HepG2 (cell line): ENCODE results near the gene ACAP1. TPM values are rescaled to one million over a fixed set of nuclear protein-coding genes. Genes with fewer than 3 reads are reported as not detected.

Experiments used
- ERF ChIP-seq: IDR thresholded peaks from 2 replicates; pipeline ENCODE4 v1.6.1; 2018; ENCODE audit warnings: missing biosample characterization, missing genetic modification reagents
- GABPB1 ChIP-seq: IDR thresholded peaks from 2 replicates; pipeline ENCODE4 v1.6.1; 2016; ENCODE audit warnings: mild to moderate bottlenecking, missing genetic modification reagents, moderate library complexity, missing compliant biosample characterization
- HNRNPLL ChIP-seq: fragments of 200-400 bp; formaldehyde crosslinking; IDR thresholded peaks from 2 replicates; pipeline ENCODE4 v1.6.1; 2017; ENCODE audit warnings: mild to moderate bottlenecking, low read depth, low read length; ENCODE audit not compliant: poor library complexity, severe bottlenecking
- KMT2B ChIP-seq: IDR thresholded peaks from 2 replicates; pipeline ENCODE4 v1.6.1; 2016; ENCODE audit warnings: missing genetic modification reagents, missing compliant biosample characterization
- NR2C2 ChIP-seq: sonication (generic); formaldehyde crosslinking; IDR thresholded peaks from 2 replicates; pipeline ENCODE4 v1.4.0; 2020; ENCODE audit warnings: missing genetic modification reagents, mild to moderate bottlenecking, moderate library complexity, borderline replicate concordance
- SALL1 ChIP-seq: sonication (generic); formaldehyde crosslinking; IDR thresholded peaks from 2 replicates; pipeline ENCODE4 v1.8.0; 2022; ENCODE audit warnings: mild to moderate bottlenecking, missing genetic modification reagents
- SP1 ChIP-seq, 2 experiments: fragments of 450-650 bp in 1 of 2; sonication (generic) in 1 of 2; formaldehyde crosslinking in 1 of 2; IDR thresholded peaks; 2 replicates each; pipeline versions ENCODE4 v1.4.0 to v1.6.1; 2016 to 2020; ENCODE audit warnings: missing genetic modification reagents in 1 of 2
- SSRP1 ChIP-seq: IDR thresholded peaks from 2 replicates; pipeline ENCODE4 v1.6.1; 2016; ENCODE audit warnings: control low read depth
- ZBTB40 ChIP-seq, 2 experiments: fragments of 450-650 bp in 1 of 2; sonication (generic) in 1 of 2; formaldehyde crosslinking in 1 of 2; IDR thresholded peaks; 2 replicates each; pipeline versions ENCODE4 v1.6.1 to v1.8.0; 2016 to 2022; ENCODE audit warnings: antibody characterized with exemption in 1 of 2, mild to moderate bottlenecking in 1 of 2, missing genetic modification reagents in 1 of 2
- ZNF224 ChIP-seq: sonication (generic); formaldehyde crosslinking; IDR thresholded peaks from 2 replicates; pipeline ENCODE4 v1.5.0; 2020; ENCODE audit warnings: mild to moderate bottlenecking, missing genetic modification reagents
- ZNF225 ChIP-seq: sonication (generic); formaldehyde crosslinking; IDR thresholded peaks from 2 replicates; pipeline ENCODE4 v1.4.0; 2020; ENCODE audit warnings: mild to moderate bottlenecking, missing genetic modification reagents
- ZNF280B ChIP-seq: sonication (generic); formaldehyde crosslinking; IDR thresholded peaks from 2 replicates; pipeline ENCODE4 v1.5.0; 2020; ENCODE audit warnings: missing genetic modification reagents, mild to moderate bottlenecking, borderline replicate concordance
- polyA plus RNA-seq, 8 experiments: library from polyadenylated mRNA; depleted of rRNA in 3 of 8; stranded (reverse) in 7 of 8; unstranded in 1 of 8; fragments of >200 nt; fragmentation: Illumina TruSeq in 4 of 8; extraction: Trizol in 4 of 8; gene quantifications; 2 replicates each; pipeline versions ENCODE4 v1.2.1 to v1.2.3, GENCODE V29; 2011 to 2016; ENCODE audit warnings: low read depth in 4 of 8, missing spikeins in 1 of 8, mixed read lengths in 1 of 8; ENCODE audit not compliant: insufficient read depth in 1 of 8
- total RNA-seq, 5 experiments: library from RNA; depleted of rRNA; stranded (reverse); fragments of >200 nt; fragmentation: Illumina TruSeq; extraction: Trizol; gene quantifications; 2 replicates each; pipeline ENCODE4 v1.2.3, GENCODE V29; 2016; ENCODE audit warnings: low read depth in 1 of 5
- TF ChIP-seq, protein P1 (sequence below): sonication (generic); formaldehyde crosslinking; IDR thresholded peaks from 2 replicates; pipeline ENCODE4 v1.5.1; 2020; ENCODE audit warnings: mild to moderate bottlenecking, missing genetic modification reagents, moderate library complexity

Gene ACAP1
- total and polyA plus RNA-seq, 2 of the 13 experiments (the other 11 are each of a cell fraction or from before 2014, with no cell fraction given) = 1.3 to 2.5 TPM

- peak; percentile 57 for TF ChIP-seq SALL1
- TF ChIP-seq ERF (CRISPR knock-in tag) = peak; percentile 73; the same call in 1 of the 2 replicates
- no peak for TF ChIP-seq ZBTB40 (IDR thresholded peaks at IDR 0.05)
- TF ChIP-seq ZBTB40 (CRISPR knock-in tag; IDR thresholded peaks at IDR 0.05) = 0 out of 2 replicates have a peak, but pooled peaks have one; percentile 36
- 0 out of 2 replicates have a peak, but pooled peaks have one; percentile 21 for TF ChIP-seq KMT2B (CRISPR knock-in tag)
- peak; percentile 71; the same call in 1 of the 2 replicates for TF ChIP-seq ZNF280B (CRISPR knock-in tag)
- no peak for TF ChIP-seq ZNF225 (CRISPR knock-in tag)
- 0 out of 2 replicates have a peak, but pooled peaks have one; percentile 73 for TF ChIP-seq SSRP1
- TF ChIP-seq SP1 (IDR thresholded peaks at IDR 0.05) = no peak
- peak; percentile 48; the same call in 1 of the 2 replicates for TF ChIP-seq SP1 (CRISPR knock-in tag; IDR thresholded peaks at IDR 0.05)
- peak; percentile 68 for TF ChIP-seq GABPB1 (CRISPR knock-in tag)
- TF ChIP-seq NR2C2 (CRISPR knock-in tag) = 0 out of 2 replicates have a peak, but pooled peaks have one; percentile 22
- TF ChIP-seq ZNF224 (CRISPR knock-in tag) = no peak
- TF ChIP-seq HNRNPLL = peak; percentile 22
- TF ChIP-seq, protein P1, sequence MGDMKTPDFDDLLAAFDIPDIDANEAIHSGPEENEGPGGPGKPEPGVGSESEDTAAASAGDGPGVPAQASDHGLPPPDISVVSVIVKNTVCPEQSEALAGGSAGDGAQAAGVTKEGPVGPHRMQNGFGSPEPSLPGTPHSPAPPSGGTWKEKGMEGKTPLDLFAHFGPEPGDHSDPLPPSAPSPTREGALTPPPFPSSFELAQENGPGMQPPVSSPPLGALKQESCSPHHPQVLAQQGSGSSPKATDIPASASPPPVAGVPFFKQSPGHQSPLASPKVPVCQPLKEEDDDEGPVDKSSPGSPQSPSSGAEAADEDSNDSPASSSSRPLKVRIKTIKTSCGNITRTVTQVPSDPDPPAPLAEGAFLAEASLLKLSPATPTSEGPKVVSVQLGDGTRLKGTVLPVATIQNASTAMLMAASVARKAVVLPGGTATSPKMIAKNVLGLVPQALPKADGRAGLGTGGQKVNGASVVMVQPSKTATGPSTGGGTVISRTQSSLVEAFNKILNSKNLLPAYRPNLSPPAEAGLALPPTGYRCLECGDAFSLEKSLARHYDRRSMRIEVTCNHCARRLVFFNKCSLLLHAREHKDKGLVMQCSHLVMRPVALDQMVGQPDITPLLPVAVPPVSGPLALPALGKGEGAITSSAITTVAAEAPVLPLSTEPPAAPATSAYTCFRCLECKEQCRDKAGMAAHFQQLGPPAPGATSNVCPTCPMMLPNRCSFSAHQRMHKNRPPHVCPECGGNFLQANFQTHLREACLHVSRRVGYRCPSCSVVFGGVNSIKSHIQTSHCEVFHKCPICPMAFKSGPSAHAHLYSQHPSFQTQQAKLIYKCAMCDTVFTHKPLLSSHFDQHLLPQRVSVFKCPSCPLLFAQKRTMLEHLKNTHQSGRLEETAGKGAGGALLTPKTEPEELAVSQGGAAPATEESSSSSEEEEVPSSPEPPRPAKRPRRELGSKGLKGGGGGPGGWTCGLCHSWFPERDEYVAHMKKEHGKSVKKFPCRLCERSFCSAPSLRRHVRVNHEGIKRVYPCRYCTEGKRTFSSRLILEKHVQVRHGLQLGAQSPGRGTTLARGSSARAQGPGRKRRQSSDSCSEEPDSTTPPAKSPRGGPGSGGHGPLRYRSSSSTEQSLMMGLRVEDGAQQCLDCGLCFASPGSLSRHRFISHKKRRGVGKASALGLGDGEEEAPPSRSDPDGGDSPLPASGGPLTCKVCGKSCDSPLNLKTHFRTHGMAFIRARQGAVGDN (CRISPR knock-in tag) = peak; percentile 64
Observed at GRCh38 chr17:7356072-7356549, 19.8 kb downstream of the ACAP1 start (continued).
